ENCODE data around the gene MTERF1.
"Not testable (repeated sequence)": the region's sequence is repeated elsewhere in the genome, so short reads cannot be mapped to it uniquely, and the experiment has no call there.

DNA sequence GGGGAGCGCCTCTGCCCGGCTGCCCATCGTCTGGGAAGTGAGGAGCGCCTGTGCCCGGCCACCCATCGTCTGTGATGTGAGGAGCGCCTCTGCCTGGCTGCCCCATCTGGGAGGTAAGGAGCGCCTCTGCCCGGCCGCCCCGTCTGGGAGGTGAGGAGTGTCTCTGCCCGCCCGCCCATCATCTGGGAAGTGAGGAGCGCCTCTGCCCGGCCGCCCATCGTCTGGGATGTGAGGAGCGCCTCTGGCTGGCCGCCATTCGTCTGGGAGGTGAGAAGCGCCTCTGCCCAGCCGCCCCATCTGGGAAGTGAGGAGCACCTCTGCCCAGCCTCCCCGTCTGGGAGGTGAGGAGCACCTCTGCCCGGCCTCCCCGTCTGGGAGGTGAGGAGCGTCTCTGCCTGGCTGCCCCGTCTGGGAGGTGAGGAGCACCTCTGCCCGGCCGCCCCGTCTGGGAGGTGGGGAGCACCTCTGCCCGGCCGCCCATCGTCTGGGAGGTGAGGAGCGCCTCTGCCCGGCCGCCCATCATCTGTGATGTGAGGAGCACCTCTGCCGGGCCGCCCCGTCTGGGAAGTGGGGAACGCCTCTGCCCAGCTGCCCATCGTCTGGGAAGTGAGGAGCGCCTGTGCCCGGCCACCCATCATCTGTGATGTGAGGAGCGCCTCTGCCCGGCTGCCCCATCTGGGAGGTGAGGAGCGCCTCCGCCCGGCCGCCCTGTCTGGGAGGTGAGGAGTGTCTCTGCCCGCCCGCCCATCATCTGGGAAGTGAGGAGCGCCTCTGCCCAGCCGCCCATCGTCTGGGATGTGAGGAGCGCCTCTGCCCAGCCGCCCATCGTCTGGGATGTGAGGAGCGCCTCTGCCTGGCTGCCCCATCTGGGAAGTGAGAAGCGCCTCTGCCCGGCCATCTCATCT is 8.0 kb upstream of the MTERF1 start:
- TF ChIP-seq, protein P1, sequence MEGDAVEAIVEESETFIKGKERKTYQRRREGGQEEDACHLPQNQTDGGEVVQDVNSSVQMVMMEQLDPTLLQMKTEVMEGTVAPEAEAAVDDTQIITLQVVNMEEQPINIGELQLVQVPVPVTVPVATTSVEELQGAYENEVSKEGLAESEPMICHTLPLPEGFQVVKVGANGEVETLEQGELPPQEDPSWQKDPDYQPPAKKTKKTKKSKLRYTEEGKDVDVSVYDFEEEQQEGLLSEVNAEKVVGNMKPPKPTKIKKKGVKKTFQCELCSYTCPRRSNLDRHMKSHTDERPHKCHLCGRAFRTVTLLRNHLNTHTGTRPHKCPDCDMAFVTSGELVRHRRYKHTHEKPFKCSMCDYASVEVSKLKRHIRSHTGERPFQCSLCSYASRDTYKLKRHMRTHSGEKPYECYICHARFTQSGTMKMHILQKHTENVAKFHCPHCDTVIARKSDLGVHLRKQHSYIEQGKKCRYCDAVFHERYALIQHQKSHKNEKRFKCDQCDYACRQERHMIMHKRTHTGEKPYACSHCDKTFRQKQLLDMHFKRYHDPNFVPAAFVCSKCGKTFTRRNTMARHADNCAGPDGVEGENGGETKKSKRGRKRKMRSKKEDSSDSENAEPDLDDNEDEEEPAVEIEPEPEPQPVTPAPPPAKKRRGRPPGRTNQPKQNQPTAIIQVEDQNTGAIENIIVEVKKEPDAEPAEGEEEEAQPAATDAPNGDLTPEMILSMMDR (conservative IDR thresholded peaks at IDR 0.05; ENCODE audit: low read depth, low read length), result not testable (repeated sequence)
- TF ChIP-seq EZH2 (IDR thresholded peaks at IDR 0.05; ENCODE audit: low read length, unreplicated experiment), result not testable (repeated sequence)

All from PC-3 (cell line).